DMS114 treated with DMSO at 0.1 percent for 48 hours (cell line): Measurements from ENCODE around the gene PCSK5.

Experiments
- DNase-seq: peaks from one replicate; lab custom pipeline; 2025; ENCODE audit not compliant: unreplicated experiment; lab: John Stamatoyannopoulos, UW

The PCSK5 gene

GRCh38 chr9:76221423-76221822 lies 330.9 kb downstream of the PCSK5 start:
- DNase-seq, result no peak

GRCh38 chr9:76223749-76224340 lies 333.4 kb downstream of the PCSK5 start:
- no peak for DNase-seq

GRCh38 chr9:76227156-76227555 lies 336.7 kb downstream of the PCSK5 start:
- DNase-seq, result no peak

GRCh38 chr9:76231001-76231400 lies 340.5 kb downstream of the PCSK5 start:
- DNase-seq, result no peak

- DNase-seq, result no peak
These were observed 342.5 kb downstream of the PCSK5 start for GRCh38 chr9:76232861-76233489.

- DNase-seq, result no peak
These were observed 350.1 kb downstream of the PCSK5 start for GRCh38 chr9:76240578-76240977.

GRCh38 chr9:76245518-76245917 lies 355.0 kb downstream of the PCSK5 start:
- DNase-seq, result no peak

GRCh38 chr9:76246680-76247079 lies 356.2 kb downstream of the PCSK5 start:
- no peak for DNase-seq

- no peak for DNase-seq
These were observed 357.0 kb downstream of the PCSK5 start for GRCh38 chr9:76247426-76247825.

- no peak for DNase-seq
These were observed 358.8 kb downstream of the PCSK5 start for GRCh38 chr9:76249309-76249708.

- no peak for DNase-seq
These were observed 365.4 kb downstream of the PCSK5 start for GRCh38 chr9:76255781-76256455.

- no peak for DNase-seq
These were observed 366.8 kb downstream of the PCSK5 start for GRCh38 chr9:76257311-76257710.

- no peak for DNase-seq
These were observed 376.3 kb downstream of the PCSK5 start for GRCh38 chr9:76266649-76267283.

GRCh38 chr9:76267284-76267652 lies 376.8 kb downstream of the PCSK5 start:
- no peak for DNase-seq

- DNase-seq, result no peak
These were observed 379.3 kb downstream of the PCSK5 start for GRCh38 chr9:76269789-76270188.

- DNase-seq, result no peak
These were observed 381.3 kb downstream of the PCSK5 start for GRCh38 chr9:76271755-76272154.

GRCh38 chr9:76289042-76289441 lies 398.6 kb downstream of the PCSK5 start:
- no peak for DNase-seq

GRCh38 chr9:76289703-76290102 lies 399.2 kb downstream of the PCSK5 start:
- DNase-seq, result no peak

GRCh38 chr9:76290555-76290954 lies 400.1 kb downstream of the PCSK5 start:
- DNase-seq, result no peak

- no peak for DNase-seq
These were observed 401.8 kb downstream of the PCSK5 start for GRCh38 chr9:76292246-76292645.

- DNase-seq, result no peak
These were observed 402.2 kb downstream of the PCSK5 start for GRCh38 chr9:76292658-76293057.

GRCh38 chr9:76294301-76294700 lies 403.8 kb downstream of the PCSK5 start:
- DNase-seq, result no peak
